Lower leg skin (tissue), 4 donors: ENCODE measurements around the gene CHRM5. TPM values are rescaled to one million over a fixed set of nuclear protein-coding genes. Genes with fewer than 3 reads are reported as not detected.

Source experiments
- DNase-seq, 2 donors: peaks; one replicate each; pipeline ENCODE4 v3.0.0-alpha.2; 2019; ENCODE audit warnings: low spot score in 2 of 2
- H3K4me3 ChIP-seq: fragments of 200-600 bp; sonication (generic); 2 replicates; pipeline ENCODE4 v1.5.1; 2017; ENCODE audit warnings: mild to moderate bottlenecking, low read depth; ENCODE audit not compliant: poor library complexity, severe bottlenecking
- POLR2A ChIP-seq, 2 donors: fragments of 450-650 bp; IDR thresholded peaks; one replicate each; pipeline ENCODE4 v1.6.1; 2016 to 2017; ENCODE audit warnings: antibody characterized with exemption in 2 of 2, mild to moderate bottlenecking in 1 of 2, moderate library complexity in 1 of 2
- WGBS, 2 donors: methylation state at CpG; one replicate each; pipeline ENCODE4 v1.1.5; 2018; 5-methylcytosine and 5-hydroxymethylcytosine counted together
- intact Hi-C: fragments of 100-400 bp; cut with DNase I; formaldehyde crosslinking; loops from one replicate; pipeline ENCODE4 v1.15.0; 2023; ENCODE audit warnings: low total_unique reads
- total RNA-seq, 4 donors: library from RNA; depleted of rRNA; stranded (reverse); fragments of >200 nt; gene quantifications; one replicate each; pipeline ENCODE4 v1.1.0, GENCODE V29; 2016
- TF ChIP-seq, protein P1 (sequence below), 3 donors: fragments of 450-650 bp; IDR thresholded peaks; one replicate each; pipeline ENCODE4 v1.5.1; 2016; ENCODE audit warnings: antibody characterized with exemption in 3 of 3, mild to moderate bottlenecking in 3 of 3, moderate library complexity in 2 of 3

CHRM5 gene
- total RNA-seq, 4 donors from 2014 or later: not detected

DNA sequence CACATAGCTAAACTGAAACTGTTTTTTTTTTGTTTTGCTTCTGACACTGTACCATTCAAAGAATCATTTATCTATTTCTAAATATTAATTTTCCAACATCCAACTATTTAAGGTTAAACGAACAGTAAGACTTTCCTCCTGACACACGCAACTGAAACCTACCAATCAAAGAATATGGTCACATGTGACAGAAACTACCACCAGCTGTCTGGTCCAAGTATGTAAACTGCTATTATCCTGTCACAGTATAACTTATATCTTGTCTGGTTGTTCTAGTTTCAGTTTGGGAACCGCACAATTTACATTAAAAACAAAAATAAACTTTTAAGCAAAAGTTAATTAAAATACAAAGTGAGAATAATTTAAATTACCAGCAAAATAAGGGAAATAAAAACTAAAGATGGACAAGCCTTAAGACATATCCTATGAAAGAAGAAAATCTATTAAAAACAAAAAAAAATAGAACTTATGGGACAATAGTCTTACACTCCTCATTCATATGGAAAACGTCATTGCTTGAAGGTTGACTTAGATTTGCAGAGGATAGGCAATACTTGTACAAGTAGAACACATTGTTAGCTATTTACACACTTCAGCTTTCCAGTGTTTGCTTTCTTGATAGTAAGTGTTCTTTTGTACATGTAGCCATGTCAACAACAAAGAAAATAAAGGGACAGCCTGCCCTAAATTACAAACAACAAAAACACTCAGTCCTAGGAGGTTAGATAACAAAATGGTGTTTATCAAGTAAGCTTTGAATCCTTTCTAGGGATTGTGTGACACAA lies 26.8 kb upstream of the CHRM5 start:
- TF ChIP-seq, protein P1, sequence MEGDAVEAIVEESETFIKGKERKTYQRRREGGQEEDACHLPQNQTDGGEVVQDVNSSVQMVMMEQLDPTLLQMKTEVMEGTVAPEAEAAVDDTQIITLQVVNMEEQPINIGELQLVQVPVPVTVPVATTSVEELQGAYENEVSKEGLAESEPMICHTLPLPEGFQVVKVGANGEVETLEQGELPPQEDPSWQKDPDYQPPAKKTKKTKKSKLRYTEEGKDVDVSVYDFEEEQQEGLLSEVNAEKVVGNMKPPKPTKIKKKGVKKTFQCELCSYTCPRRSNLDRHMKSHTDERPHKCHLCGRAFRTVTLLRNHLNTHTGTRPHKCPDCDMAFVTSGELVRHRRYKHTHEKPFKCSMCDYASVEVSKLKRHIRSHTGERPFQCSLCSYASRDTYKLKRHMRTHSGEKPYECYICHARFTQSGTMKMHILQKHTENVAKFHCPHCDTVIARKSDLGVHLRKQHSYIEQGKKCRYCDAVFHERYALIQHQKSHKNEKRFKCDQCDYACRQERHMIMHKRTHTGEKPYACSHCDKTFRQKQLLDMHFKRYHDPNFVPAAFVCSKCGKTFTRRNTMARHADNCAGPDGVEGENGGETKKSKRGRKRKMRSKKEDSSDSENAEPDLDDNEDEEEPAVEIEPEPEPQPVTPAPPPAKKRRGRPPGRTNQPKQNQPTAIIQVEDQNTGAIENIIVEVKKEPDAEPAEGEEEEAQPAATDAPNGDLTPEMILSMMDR (IDR thresholded peaks at IDR 0.05): no peak
- no peak for TF ChIP-seq POLR2A (IDR thresholded peaks at IDR 0.05)
- intact Hi-C loops: no loop called here
- no peak for DNase-seq
- H3K4me3 ChIP-seq: no peak overlapping the region
- 79 to 81% methylated on average over 4 of the region's 4 CpGs for WGBS, 2 donors

DNA sequence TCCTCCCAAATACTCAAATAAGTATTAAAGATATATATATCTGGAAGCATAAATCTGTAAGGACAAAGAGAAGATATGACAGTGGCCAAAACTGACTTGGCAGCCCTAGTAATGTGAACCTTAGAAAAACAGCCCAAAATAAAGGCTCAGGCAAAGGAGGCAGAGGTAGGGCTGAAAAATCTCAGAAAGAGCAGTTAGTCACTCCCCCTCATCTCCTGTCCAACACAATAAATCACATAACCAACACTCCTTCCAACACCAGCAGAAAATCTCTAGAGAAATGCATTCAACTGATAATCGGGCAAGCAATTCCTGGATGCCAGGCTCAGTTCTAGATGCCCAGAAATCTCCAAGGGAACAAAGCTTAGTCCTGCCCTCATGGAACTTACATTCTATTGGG lies 22.1 kb upstream of the CHRM5 start:
- no peak for DNase-seq
- TF ChIP-seq, protein P1 (IDR thresholded peaks at IDR 0.05): no peak
- TF ChIP-seq POLR2A (IDR thresholded peaks at IDR 0.05): no peak
- intact Hi-C loops: no loop called here
- WGBS, 2 donors: 76 to 88% methylated on average over 1 of the region's 1 CpG
- no peak overlapping the region for H3K4me3 ChIP-seq

DNA sequence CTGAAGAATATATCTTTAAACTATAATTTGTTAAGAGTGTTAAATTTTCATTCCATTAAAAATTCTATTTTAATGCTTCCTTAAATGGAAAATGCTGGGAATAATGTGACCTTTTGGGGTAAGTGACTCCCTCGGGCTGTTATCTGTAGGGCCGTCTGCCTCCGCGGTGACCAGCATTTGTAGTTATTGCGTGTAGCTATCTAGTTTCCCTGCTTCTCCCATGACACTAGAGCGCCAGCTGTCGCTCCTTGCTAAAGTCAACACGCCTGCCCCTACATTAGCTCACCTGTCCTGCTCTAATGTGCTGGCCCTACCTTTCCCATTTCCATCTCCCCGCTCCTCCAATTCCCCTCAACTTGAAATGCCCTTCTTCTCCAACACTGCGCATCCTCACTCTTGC lies 12.4 kb upstream of the CHRM5 start:
- DNase-seq: no peak
- intact Hi-C loops: loop anchor here (5.0 kb wide), 1 partner anchor 1106 kb away; no protein-coding TSS in a partner anchor
- WGBS, 2 donors: 74 to 80% methylated on average over 10 of the region's 10 CpGs
- TF ChIP-seq, protein P1 (IDR thresholded peaks at IDR 0.05): no peak
- TF ChIP-seq POLR2A (IDR thresholded peaks at IDR 0.05): no peak
- H3K4me3 ChIP-seq: no peak overlapping the region

DNA sequence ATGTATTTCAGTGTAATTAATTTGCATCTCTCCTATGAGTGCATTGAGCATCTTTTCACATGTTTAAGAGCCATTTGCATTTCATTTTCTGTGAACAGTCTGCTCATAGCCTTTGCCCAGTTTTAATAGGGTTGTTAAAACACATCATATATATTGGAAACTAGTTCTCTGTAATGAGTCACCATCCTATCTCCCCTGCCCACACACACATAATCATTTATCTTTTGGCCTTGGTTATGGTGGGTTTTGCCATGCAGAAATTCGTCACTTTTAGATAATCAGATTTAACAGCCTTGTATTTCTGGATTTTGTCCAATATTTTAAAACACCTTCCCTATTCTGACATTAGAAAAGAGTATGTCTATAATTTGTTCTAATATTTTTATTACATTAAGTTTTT lies 11.9 kb upstream of the CHRM5 start:
- no peak overlapping the region for H3K4me3 ChIP-seq
- intact Hi-C loops: loop anchor here (5.0 kb wide), 1 partner anchor 1106 kb away; no protein-coding TSS in a partner anchor
- DNase-seq: no peak
- no peak for TF ChIP-seq POLR2A (IDR thresholded peaks at IDR 0.05)
- TF ChIP-seq, protein P1 (IDR thresholded peaks at IDR 0.05): no peak
- WGBS, 2 donors: 41 to 44% methylated on average over 1 of the region's 1 CpG

DNA sequence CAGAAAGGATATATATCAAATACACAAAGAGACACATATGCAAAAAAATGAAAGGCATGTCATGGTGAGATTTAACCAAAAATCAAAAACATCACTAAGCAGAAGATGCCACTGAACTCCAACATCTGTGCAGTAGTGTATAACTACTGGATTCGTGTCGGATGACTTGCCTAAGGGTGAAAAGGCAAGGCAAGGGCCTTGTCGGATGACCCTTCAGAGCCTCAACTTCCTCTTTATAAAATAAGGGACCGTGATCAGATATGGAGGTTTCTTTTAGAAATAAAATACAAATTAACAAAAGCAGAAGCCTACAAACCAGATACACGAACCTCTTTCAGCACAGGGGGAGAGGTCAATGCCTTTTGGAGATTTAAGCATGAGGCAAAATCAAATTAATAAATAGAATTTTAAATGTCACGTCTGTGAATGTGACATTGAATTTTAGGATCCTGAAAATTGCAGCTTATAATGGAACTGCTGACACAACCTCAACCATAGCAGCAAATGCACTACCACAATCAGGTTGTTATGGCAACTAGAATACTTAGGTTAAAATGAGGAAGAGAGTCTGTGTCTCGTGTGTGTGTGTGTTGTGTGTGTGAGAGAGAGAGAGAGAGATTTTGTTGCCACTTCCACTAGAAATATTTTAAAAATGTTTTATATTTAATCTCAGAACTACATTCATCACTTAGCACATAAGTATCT lies 8.3 kb upstream of the CHRM5 start:
- TF ChIP-seq, protein P1 (IDR thresholded peaks at IDR 0.05): no peak
- TF ChIP-seq POLR2A (IDR thresholded peaks at IDR 0.05): no peak
- WGBS, 2 donors: 83 to 85% methylated on average over 7 of the region's 7 CpGs
- intact Hi-C loops: loop anchor here (5.0 kb wide), 1 partner anchor 1102 kb away; no protein-coding TSS in a partner anchor
- DNase-seq: no peak
- H3K4me3 ChIP-seq: no peak overlapping the region
